H1 (cell line): ENCODE data around the gene CGN.

Source experiments
- ATF2 ChIP-seq: IDR thresholded peaks from 2 replicates; pipeline ENCODE4 v1.6.1; 2012; ENCODE audit warnings: low read length, inconsistent platforms
- CREB1 ChIP-seq: IDR thresholded peaks from 2 replicates; pipeline ENCODE4 v1.6.1; 2012; ENCODE audit warnings: inconsistent platforms
- CTCF ChIP-seq, 3 experiments: IDR thresholded peaks; 1 replicate in 2 of 3; 2 replicates in 1 of 3; pipeline versions ENCODE4 v1.5.1 to v1.6.1; 2011; ENCODE audit warnings: low read length in 3 of 3, mild to moderate bottlenecking in 3 of 3, inconsistent platforms in 2 of 3, low read depth in 1 of 3, moderate library complexity in 1 of 3; ENCODE audit not compliant: insufficient read depth in 1 of 3; ENCODE audit errors: control extremely low read depth in 1 of 3
- EZH2 ChIP-seq: fragments of 200-600 bp; sonication (generic); IDR thresholded peaks from 2 replicates; pipeline ENCODE4 v1.7.1; 2012; ENCODE audit warnings: low read depth, mild to moderate bottlenecking, moderate library complexity, low read length, inconsistent platforms; ENCODE audit not compliant: severe bottlenecking
- HDAC6 ChIP-seq: IDR thresholded peaks from one replicate; pipeline ENCODE4 v1.7.1; 2012; ENCODE audit warnings: low read depth, mild to moderate bottlenecking, inconsistent platforms, low read length, moderate library complexity
- JUN ChIP-seq: IDR thresholded peaks from 2 replicates; pipeline ENCODE4 v1.6.1; 2011; ENCODE audit warnings: low read depth, mild to moderate bottlenecking, improper control_type of control experiment, low read length
- MAX ChIP-seq: IDR thresholded peaks from 2 replicates; pipeline ENCODE4 v1.6.1; 2012; ENCODE audit warnings: inconsistent platforms
- NRF1 ChIP-seq: IDR thresholded peaks from 2 replicates; pipeline ENCODE4 v1.6.1; 2011; ENCODE audit warnings: mild to moderate bottlenecking, low read depth, low read length, improper control_type of control experiment
- PHF8 ChIP-seq: fragments of 200-600 bp; sonication (generic); conservative IDR thresholded peaks from 2 replicates; pipeline ENCODE4 v1.7.1; 2012; ENCODE audit warnings: low read depth, mild to moderate bottlenecking, inconsistent platforms, low read length, moderate library complexity
- TAF1 ChIP-seq: IDR thresholded peaks from 2 replicates; pipeline ENCODE4 v1.6.1; 2011; ENCODE audit warnings: mild to moderate bottlenecking, low read depth, low read length
- TAF7 ChIP-seq: optimal IDR thresholded peaks from 2 replicates; pipeline ENCODE3; 2011; ENCODE audit warnings: low read depth, mild to moderate bottlenecking, inconsistent platforms, low read length, moderate library complexity, borderline replicate concordance
- TBP ChIP-seq: IDR thresholded peaks from 2 replicates; pipeline ENCODE4 v1.6.1; 2011; ENCODE audit warnings: low read depth, low read length, improper control_type of control experiment
- USF2 ChIP-seq: IDR thresholded peaks from 2 replicates; pipeline ENCODE4 v1.6.1; 2011; ENCODE audit warnings: low read length, improper control_type of control experiment
- ZNF274 ChIP-seq: IDR thresholded peaks from 2 replicates; pipeline ENCODE4 v1.7.0; 2012; ENCODE audit warnings: low read length, borderline replicate concordance; ENCODE audit errors: extremely low read depth

GRCh38 chr1:151499365-151499764 lies 11.8 kb upstream of the CGN start:
- TF ChIP-seq MAX (no peak), CTCF (IDR thresholded peaks at IDR 0.05; ENCODE audit: control extremely low read depth in 1 of 3, insufficient read depth in 1 of 3, low read depth in 1 of 3, low read length in 3 of 3) (no peak), EZH2 (no peak), JUN (no peak), TBP (no peak), PHF8 (no peak), NRF1 (no peak), ATF2 (no peak), ZNF274 (no peak), TAF1 (no peak), HDAC6 (no peak), CREB1 (no peak), USF2 (no peak), TAF7 (no peak)
